ENCODE results near the gene WNT5A. TPM values are rescaled to one million over a fixed set of nuclear protein-coding genes. Genes with fewer than 3 reads are reported as not detected.

WNT5A gene
- total RNA-seq, 1 donor from 2014 or later = 4.2 TPM

GRCh38 chr3:55423782-55424181, 63.3 kb downstream of the WNT5A start:
- peak; percentile 92 for ATAC-seq
- no peak for DNase-seq
- intact Hi-C loops (cut with micrococcal nuclease) = no loop called here

DNA sequence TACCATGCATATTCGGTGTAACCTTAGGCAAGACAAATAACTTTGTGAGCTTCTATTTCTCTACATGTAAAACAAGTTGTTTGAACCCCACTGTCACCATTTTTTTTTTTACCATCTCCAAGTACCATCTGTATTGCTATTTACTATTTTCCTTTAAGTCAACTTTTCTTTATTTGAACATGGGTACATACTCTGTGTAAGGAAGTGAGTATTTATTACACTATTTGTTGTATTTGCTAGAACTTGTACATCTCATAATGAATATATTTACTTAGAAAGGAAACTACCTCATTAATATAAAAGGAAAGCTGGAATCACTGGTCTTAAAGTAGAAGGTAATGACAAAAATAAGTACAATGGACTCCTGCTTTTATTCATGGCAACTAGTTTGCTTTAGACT, 69.9 kb downstream of the WNT5A start:
- ATAC-seq = no peak
- intact Hi-C loops (cut with micrococcal nuclease) = no loop called here
- DNase-seq = no peak

DNA sequence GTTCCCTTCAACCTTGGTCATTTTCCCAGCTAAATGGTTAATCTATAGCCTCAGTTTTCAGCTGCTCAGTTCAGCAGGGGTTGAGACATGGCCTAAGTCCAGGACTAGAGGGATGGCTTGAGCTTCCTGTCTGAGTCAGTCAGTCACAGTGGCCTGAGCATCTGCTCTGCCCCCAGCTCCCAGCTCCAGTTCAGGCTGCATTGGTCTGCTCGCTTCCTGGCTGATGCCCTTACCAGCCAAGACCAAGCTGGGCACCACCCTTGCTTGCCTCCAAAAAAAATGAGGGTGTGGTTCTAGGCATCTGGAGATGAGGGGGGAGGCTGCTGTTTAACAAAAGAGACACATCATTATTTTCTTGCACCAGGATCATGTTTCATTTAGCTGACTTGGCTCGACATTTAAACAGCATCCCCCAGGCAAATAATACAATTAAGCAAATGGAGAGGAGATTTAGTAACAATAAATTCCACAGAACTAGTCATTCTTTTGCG, 70.7 kb downstream of the WNT5A start:
- DNase-seq = no peak
- intact Hi-C loops (cut with micrococcal nuclease) = no loop called here
- ATAC-seq = no peak
